ENCODE results near the gene FDX1.
A peak's percentile ranks its signal among the peaks of the same experiment; 100 is the strongest.

DNA sequence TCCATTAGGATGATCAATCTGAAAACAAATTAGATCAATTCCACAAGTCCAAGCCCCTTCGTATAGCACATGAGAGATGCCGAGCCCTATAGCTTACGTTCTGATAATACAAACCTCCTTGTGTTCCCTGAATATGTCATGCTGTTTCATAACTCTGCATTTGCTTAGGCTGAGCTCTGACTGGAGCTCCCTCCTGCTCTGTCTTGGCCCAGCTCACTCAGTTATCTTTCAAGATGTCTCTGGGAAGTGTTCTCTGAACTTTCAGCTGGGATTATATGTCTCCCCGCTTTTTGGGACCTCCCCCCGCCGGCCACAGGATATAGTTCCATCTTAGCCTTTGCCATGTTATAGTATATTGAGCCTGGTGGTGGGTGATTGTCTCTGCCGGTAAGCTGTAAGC is 44.0 kb downstream of the FDX1 start:
- TF ChIP-seq POLR2A (IDR thresholded peaks at IDR 0.05), result no peak
- TF ChIP-seq, protein P1, sequence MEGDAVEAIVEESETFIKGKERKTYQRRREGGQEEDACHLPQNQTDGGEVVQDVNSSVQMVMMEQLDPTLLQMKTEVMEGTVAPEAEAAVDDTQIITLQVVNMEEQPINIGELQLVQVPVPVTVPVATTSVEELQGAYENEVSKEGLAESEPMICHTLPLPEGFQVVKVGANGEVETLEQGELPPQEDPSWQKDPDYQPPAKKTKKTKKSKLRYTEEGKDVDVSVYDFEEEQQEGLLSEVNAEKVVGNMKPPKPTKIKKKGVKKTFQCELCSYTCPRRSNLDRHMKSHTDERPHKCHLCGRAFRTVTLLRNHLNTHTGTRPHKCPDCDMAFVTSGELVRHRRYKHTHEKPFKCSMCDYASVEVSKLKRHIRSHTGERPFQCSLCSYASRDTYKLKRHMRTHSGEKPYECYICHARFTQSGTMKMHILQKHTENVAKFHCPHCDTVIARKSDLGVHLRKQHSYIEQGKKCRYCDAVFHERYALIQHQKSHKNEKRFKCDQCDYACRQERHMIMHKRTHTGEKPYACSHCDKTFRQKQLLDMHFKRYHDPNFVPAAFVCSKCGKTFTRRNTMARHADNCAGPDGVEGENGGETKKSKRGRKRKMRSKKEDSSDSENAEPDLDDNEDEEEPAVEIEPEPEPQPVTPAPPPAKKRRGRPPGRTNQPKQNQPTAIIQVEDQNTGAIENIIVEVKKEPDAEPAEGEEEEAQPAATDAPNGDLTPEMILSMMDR (IDR thresholded peaks at IDR 0.05), result peak in 2 of 6 experiments; percentile 2 to 11

Measured in adrenal gland (tissue), 5 donors.